ENCODE results near the gene SF3A1.
"Not testable (repeated sequence)": the region's sequence is repeated elsewhere in the genome, so short reads cannot be mapped to it uniquely, and the experiment has no call there.

Gene SF3A1, protein sequence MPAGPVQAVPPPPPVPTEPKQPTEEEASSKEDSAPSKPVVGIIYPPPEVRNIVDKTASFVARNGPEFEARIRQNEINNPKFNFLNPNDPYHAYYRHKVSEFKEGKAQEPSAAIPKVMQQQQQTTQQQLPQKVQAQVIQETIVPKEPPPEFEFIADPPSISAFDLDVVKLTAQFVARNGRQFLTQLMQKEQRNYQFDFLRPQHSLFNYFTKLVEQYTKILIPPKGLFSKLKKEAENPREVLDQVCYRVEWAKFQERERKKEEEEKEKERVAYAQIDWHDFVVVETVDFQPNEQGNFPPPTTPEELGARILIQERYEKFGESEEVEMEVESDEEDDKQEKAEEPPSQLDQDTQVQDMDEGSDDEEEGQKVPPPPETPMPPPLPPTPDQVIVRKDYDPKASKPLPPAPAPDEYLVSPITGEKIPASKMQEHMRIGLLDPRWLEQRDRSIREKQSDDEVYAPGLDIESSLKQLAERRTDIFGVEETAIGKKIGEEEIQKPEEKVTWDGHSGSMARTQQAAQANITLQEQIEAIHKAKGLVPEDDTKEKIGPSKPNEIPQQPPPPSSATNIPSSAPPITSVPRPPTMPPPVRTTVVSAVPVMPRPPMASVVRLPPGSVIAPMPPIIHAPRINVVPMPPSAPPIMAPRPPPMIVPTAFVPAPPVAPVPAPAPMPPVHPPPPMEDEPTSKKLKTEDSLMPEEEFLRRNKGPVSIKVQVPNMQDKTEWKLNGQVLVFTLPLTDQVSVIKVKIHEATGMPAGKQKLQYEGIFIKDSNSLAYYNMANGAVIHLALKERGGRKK

DNA sequence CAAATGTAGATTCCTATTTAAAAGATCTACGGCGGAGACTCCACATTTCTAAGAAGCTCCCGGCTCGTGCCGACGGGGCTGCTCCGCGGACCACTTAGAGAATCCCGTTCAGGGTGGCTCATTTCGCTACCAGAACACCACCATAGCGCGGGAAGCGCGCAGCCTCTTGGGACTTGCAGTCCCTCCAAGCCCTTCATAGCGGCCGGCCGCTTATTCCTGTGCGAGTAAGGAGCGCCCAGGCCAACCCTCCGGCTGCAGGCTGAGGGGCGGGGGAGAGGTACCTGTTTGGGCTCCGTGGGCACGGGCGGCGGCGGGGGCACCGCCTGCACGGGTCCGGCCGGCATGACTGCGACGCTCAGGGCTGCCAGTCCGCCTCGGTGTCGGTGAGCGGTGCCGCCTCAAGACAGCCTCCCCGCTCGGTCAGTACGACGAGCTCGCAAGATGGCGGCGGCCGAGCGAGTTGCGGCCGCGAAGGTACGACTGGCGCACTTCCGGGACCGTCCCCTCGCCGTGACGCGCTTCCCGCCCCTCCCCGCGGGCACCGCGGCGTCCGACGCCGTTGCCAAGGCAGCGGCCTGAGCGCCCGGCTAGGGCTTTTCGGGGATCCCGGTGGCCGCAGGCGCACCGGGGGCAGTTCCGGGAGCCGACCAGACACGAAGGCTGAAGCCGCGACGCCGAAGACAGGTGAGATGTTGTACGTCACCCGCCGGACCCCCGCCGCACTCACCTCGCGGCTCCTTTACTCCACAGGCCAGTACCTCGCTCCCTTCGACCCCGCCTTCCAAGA is at the start of gene SF3A1, which contains the start of gene CCDC157:
TSS of gene SF3A1 (minus strand) at position 446 of the 787 bp plus-strand sequence. CDS start at position 344, 102 bp downstream.
TSS of gene CCDC157 (plus strand) at position 559 of the 787 bp plus-strand sequence. CDS start 8,994 bp downstream, outside the sequence.
- DNase-seq (ENCODE audit: low read depth), result peak; percentile 69

DNA sequence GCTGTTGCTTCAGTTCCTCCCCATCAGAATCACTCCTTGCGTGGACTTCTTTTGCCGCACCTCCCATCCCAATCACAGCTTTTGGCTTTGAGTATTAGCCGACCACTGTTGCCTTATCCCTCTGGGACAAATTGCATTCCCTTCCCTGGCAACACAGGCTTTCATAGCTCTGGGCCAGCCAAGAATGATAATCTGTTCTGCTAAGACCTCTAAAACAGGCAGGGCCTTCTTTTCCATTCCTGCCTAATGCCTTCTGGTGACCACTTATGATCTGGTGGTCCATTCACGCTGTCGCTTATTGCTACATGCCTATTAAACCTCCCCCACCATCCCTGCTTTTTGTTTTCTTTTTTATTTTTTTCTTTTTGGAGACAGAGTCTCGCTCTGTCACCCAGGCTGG is 49.7 kb upstream of the SF3A1 start:
- DNase-seq (ENCODE audit: low read depth), result no peak

DNA sequence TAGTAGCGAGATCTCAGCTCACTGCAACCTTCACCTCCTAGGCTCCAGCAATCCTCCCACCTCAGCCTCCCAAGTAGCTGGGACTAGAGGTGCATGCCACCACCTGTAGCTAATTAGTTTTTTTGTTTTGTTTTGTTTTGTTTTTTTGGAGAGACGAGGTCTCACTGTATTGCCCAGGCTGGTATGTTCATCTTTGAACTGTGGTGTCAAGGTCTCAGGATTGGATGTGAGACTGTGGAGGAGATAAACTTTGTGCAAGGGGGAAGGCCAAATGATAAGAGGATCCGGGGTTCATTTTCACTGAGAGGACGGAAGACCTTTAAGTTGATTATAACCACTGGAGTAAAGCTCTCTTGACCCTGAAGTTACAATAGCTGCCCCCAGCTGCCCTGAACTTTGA is 49.0 kb upstream of the SF3A1 start:
- DNase-seq (ENCODE audit: low read depth), result no peak

DNA sequence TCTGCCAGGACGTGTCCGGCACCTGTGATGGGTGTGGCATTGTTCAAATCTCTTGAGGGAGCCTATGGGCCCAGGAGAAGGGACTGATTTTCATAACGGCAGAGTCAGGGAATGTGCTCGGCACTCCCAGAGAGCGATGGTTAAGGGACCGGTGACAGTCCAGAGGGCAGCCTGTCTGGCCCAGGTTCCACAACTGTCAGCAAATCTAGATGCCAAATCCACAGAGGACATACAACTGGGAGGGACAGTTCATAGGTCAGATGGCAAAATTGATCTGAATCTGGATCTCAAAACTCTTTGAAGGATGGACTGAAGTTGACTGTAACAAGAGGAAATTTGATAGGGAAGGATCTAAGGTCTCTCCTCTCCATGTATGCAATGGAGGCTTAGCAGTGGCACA is 47.6 kb upstream of the SF3A1 start:
- no peak for DNase-seq (ENCODE audit: low read depth)

DNA sequence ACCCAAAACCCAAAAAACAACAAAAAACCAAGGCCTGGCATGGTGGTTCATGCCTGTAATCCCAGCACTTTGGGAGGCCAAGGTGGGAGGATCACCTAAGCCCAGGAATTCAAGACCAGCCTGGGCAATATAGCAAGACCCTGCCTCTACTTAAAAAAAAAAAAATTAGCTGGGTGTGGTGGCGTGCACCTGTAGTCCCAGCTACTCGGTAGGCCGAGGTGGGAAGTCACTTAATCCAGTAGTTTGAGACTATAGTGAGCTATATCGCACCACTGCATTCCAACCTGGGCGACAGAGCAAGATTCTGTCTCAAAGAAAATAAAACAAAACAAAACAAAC is 46.0 kb upstream of the SF3A1 start:
- DNase-seq (ENCODE audit: low read depth), result not testable (repeated sequence)

DNA sequence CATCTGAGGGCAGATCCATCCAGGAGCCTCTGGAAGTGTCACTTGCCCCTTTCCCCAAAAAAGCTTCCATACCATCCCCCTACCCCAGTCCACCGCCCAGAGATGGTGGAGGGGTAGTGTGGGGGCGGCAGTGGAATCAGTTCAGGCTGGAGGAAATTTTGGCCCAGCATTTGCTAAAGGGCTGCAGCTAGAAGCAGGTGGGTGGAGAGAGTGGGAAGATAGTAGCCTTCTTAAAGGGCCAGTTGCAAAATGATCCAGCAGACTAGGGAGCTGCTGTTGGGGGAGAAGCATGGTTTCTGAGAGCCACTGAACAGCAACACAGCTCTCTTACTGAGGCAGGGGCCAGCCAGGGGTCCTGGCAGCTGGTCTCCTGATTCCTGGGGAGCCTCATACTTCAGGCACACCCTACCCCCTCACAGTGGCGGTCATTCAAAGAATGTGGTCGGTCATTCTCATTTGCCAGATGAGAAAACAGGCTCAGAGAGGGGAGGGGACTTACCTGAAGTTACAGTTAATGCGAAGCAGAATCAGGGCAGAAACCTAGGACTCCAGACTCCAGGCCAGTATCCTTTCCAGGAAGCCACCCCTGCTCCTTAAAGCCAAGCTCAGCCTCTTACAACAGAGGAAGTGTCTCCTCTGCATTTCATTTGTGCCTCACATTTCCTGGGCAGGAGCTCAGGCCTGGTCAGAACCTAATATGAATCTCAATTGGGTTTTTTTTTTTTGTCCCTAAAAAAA is 45.5 kb upstream of the SF3A1 start:
- DNase-seq (ENCODE audit: low read depth), result no peak

DNA sequence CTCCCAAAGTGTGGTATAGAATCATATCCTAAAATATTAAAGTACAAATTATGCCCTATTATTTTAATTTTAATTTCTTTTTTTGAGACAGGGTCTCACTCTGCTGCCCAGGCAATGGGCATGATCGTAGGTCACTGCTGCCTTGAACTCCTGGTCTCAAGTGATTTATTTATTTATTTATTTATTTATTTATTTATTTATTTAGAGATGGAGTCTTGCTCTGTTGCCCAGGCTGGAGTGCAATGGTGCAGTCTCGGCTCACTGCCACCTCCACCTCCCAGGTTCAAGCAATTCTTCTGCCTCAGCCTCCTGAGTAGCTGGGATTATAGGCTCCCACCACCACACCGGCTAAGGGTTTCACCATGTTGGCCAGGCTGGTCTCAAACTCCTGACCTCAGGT is 44.3 kb upstream of the SF3A1 start:
- DNase-seq (ENCODE audit: low read depth), result not testable (repeated sequence)

DNA sequence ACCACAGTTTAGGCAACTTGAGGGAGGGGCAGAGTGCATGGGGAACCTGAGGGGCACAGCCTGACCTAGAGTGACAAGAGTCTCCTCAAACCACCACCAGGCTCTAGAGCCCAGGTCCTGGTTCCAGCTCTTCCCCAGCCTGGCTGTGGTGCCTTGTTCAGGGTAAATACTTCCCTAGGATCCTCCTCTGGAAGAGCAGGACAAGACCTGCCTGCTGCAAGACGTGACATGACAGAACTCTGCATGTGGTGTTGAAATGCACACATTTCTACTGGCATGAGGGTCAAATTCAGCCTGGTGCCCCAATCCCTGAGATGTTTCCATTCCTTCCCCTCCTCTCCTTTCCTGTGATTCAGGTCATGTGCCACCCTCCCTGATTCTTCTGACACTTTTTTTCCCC is 43.5 kb upstream of the SF3A1 start:
- DNase-seq (ENCODE audit: low read depth), result no peak

DNA sequence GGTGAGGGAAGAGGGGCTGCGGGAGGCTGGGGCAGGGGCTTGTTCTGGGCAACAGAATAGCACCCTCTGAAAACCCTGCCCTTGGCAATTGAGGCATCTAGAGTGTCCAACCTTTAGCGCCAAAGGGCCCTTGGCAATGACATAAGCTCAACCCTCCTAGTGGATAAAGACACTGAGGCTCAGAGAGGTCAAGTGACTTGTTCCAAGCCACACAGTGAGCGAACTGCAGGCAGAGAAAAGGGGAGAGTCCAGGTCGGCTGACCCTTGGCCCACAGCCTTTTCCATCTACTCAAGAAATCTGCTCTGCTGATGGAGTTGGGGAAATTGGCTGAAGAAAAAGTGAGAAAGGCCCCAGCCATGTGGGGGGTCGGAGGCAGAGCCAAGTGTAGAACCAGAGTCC is 43.0 kb upstream of the SF3A1 start:
- no peak for DNase-seq (ENCODE audit: low read depth)

DNA sequence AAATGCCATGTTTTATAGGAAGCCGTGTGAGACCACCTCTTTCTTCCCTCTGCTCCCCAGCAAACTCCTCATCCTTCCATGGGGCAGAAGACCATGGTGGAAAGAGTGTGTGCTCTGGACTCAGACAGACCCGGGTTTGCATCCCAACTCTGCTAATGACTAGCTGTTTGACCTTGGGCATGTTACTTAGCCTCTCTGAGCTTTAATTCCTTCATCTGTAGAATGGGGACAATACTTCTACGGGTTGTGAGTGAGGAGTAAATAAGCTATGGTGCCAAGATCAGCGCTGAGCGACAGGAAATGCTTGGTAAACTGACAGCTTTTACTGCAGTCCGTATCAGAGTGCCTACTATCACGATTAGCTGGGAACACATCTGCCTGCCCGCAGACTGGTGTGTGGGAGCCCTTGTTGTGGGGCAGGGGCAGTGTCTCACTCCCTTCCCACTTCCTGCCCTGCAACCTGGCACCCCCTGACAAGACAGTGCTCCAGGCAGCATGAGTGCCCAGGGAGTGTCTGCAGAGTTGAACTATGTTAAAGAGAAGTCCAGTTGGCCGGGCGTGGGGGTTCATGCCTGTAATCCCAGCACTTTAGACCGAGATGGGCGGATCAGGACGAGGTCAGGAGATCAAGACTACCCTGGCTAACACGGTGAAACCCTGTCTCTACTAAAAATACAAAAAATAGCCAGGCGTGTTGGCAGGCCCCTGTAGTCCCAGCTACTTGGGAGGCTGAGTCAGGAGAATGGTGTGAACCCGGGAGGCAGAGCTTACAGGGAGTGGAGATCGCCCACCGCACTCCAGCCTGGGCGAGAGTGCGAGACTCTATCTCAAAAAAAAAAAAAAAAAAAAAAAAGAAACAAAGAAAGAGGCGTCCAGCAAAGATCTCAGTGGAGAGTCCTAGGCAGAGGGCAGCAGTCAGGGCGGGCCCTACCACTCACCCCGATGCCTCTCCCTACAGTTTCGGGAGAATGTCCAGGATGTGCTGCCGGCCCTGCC is 42.3 kb upstream of the SF3A1 start:
- DNase-seq (ENCODE audit: low read depth), result no peak

DNA sequence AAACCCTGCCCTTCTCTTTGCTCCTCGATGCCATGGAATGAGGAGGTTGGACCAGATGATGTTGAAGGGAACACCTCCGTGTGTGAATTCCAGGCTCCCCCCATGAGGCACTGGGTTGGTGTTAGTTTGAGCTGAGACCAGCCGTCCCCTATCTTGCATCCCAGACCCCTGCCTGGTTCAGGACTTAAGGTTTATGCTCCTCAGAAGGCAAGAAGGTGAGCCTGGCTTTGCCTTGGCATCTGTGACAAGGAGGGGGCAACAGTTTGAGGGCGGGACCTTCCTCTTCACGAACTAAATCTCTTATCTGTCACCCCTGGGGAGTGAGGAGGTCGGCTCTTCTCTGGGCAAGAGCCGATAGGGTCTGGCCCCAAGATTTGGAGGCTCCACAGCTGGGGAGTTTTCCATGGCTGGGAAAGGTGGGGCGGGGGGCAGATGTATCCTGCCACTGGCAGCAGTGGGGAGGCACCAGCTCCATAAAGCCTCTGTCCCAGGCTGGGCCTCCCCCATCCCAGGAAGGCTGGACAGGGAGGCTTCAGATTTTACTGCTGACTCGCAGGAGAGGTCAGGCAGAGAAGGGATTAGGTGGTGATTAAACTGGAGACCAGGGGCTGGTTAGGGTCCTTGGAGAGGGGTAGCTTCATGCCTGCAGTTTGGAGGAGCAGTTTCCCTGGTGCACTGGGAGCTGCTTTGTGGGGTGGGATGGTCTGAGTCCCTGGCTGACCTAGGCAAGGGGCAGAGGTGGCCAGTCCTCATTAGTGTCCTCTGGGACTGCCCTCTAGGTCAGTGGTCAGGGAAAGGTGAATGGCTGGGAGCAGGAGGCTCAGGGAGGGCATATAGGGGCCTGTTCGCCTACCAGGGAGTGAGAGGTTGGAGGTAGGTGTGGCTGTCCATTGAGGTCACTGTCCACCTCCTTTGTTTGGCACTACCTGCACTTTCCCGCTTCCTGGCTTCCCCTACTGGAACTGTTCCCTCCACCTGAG is 41.3 kb upstream of the SF3A1 start:
- no peak for DNase-seq (ENCODE audit: low read depth)

DNA sequence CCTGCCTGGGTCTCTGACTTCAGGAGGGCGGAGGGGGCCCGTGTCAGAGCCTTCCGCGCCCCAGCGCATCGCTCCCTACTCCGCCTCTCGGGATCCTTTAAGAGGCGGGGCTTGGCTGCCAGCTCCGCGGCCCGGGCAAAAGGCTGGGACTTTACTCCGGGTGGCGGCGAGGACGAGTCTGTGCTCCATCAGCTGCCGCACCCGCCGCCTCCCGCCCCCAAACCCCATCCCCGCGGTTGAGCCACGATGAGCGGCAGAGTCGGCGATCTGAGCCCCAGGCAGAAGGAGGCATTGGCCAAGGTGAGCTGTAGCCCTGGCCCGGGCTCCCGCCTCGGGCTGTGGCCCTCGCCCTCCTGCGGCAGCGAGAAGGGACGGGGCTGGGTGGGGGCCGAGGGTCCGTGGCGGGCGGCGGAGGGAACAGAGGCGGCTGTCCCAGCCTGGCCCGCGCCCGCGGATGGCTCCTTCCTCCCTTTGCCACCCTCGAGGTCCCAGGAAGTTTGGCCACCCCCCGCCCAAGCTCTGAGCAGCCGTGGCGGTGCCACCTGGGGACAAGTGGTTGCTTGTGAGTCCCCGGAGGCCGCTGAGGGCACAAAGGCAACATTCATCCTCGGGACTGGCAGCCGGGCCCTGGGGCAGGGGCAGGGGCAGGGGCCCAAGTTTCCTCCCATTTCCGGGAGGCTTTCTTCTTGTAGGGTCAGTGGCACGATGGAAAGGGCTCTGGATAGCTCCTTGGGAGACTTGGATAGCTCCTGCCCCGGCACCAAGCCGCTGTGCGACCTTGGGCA is 40.4 kb upstream of the SF3A1 start, which contains the start of gene SEC14L2:
TSS of gene SEC14L2 (plus strand) at position 148 of the 785 bp plus-strand sequence. CDS start at position 247, 99 bp downstream.
- DNase-seq (ENCODE audit: low read depth), result no peak

DNA sequence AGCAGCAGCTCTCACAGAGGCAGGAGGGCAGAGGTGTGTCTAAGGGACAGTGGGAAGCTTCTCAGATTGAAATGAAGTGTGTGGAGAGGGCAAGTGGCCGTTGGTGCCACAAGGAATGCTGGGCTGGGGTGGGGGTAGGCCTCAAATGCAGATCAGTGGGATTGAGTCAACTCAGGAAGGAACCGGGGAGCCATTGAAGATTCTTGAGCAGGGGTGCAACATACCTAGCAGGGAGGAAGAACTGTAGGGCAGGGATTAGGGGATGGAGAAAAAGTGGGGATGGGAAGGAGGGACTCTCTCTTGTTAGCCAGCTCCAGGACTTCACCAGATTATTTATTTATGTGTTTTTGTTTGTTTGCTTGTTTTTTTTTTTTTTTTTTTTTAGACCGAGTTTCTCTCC is 37.2 kb upstream of the SF3A1 start:
- DNase-seq (ENCODE audit: low read depth), result no peak

DNA sequence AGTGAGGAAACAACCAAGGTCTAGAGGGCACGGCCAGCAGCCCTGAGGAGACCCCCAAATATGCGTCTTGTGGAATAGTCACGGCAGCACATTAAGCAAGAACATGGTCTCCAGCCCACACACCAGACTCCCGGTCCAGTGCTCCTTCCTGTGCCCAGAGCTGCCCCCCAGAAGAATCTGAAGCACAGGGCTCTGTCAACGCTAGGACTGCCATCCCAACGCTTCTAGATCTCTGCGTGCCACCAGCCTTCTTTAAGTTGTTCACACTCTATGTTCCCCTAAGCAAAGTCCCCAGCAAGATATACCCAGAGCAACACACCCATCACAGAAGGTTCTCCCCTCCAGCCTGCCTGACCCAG is 36.6 kb upstream of the SF3A1 start:
- DNase-seq (ENCODE audit: low read depth), result no peak

DNA sequence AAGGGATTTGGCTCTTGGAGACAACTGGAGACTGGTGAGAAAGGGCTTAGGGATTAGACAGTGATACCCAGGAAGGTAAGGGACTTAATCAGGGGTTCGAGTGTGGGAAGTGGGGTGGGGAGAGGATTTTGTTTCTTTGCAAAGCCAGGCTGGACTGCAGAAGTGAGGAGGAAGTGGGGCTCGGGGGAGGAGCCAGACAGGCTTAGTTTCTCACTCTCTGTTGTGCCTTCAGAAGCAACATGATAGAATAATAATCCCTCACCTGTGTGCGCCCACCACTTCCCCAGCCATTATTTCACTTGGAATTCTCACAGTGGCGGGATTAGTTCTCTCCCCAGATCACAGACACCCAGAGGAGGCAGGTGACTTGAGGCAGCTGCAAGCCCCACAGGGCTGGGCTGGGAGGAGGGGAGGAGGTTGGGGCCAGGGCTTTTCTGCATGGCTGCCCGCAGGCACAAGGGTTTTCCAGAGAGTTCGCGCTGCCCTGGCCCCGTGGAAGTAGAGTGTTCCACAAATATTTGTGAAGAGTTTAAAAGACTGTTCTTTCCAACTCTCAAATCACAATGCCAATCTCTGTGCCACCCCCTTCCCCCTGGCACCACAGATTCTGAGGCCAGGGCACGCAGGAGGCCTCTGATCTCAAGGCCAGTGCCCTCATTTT is 36.1 kb upstream of the SF3A1 start:
- no peak for DNase-seq (ENCODE audit: low read depth)

DNA sequence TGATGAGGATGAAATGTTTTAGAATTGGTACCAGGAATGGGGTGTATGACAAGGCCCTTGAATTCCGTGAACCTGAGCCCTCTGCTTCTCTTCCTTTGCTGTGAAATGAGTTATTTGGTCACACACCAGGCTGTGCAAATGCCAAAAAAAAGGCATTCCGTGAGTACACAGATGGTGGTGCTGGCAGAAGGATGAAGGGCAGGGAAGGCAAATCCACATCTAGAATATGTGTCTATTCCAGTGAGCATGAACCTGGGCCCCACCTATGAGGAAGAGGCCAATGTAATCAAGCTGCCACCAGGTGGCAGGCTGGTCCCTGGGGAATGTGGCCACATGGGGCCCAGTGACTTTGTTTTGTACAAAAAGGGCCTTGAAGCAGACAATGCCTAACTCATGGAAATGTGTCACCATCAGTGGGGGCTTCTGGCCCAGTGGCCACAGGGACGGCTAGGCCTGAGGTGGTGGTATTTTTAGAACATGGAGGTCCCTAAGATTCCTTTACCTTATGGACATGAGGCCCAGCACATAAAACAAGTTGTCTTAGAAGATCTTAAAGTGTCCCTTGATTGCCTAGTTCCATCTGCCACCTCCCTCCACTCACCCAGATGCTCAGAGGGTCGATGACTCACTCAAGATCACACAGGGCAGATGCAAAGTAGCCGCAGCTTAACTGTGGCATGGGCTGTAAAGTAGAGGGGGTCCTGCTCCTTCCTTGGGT is 34.4 kb upstream of the SF3A1 start:
- DNase-seq (ENCODE audit: low read depth), result peak; percentile 26

Data from HS-27A (cell line).